NCI-H2171 (cell line): ENCODE data around the gene DLEC1.
"Not testable (repeated sequence)": the region's sequence is repeated elsewhere in the genome, so short reads cannot be mapped to it uniquely, and the experiment has no call there.

Experiments
- DNase-seq: peaks from one replicate; lab custom pipeline; 2025; lab: John Stamatoyannopoulos, UW

DLEC1 gene

DNA sequence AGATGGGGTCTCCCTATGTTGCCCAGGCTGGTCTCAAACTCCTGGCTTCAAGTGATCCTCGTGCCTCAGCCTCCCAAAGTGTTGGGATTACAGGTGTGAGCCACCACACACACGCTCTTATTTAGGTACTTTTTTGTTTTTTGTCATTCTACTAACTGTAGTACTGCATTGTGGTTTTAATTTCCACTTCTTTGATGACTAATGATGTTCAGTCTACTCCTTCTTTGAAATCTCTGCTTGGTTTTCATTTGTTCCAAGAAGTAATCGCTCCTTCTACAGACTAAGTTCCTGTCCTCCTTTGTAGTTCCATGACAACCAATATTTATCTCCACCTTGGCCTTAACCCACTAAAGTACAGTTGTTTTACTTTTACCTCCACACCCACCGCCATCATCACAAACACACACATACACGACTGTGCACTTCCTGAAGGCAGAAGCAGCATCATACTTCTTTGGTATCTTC, 529 bp upstream of the DLEC1 start:
- no peak for DNase-seq

- no peak for DNase-seq
Measured at GRCh38 chr3:38039899-38040261, 872 bp downstream of the DLEC1 start.

GRCh38 chr3:38040401-38040800, 1.4 kb downstream of the DLEC1 start:
- DNase-seq: no peak

GRCh38 chr3:38043486-38043885, 4.5 kb downstream of the DLEC1 start:
- DNase-seq: no peak

DNA sequence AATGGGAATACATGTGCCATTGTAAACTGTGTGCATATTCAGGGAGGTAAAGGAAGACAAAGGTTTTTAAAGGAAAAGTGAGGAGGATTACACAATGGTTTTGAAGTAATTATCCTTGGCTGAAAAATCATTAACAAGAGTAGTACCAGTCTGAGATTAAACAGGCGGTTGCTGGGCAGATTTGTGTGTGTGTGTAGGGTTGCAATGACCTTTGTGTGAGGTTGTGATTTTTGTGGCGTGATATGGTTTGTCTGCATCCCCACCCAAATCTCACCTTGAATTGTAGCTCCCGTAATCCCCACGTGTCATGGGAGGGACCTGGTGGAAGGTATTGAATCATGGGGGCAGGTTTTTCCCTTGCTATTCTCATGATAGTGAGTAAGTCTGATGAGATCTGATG, 7.0 kb downstream of the DLEC1 start:
- no peak for DNase-seq

DNA sequence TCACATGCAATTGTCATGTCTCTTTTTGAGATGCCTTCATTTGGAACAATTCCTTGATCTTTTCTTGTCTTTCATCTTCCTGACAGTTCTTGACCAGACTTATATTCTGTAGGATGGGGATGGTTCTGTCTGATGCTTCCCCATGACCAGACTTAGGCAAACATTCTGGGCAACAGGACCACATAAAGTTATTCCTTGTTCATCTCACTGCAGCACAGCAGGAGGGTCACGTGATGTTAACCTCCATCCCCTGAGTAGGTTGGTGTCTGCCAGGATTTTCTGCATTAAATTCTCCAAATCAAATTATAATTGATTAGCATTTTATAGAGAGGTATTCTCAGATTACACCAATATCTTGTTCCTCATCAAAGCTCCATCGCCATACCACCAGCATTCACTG, 7.8 kb downstream of the DLEC1 start:
- no peak for DNase-seq

DNA sequence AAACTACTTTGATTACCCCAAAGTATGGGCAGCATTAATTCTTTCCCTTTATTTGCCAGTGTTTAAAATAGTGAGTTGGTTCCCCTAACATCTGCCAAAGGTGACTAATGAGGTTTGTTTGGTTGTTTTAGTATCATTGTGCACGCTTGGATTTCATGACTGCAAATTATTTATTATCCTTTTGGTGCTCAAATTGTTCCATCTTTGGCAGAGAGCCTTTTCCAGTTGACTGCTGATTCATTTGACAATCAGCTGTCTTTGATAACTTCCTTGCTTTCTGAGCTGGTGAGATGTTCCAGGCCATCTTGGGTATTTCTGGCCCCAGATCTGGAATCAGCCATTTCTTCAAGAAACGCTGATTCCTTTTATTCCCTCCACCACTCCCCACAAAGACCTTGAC, 8.9 kb downstream of the DLEC1 start:
- DNase-seq: no peak

- no peak for DNase-seq
Measured at GRCh38 chr3:38049358-38050126, 10.5 kb downstream of the DLEC1 start.

GRCh38 chr3:38051131-38051530, 12.1 kb downstream of the DLEC1 start:
- DNase-seq: no peak

- not testable (repeated sequence) for DNase-seq
Measured at GRCh38 chr3:38053286-38053685, 14.3 kb downstream of the DLEC1 start.

GRCh38 chr3:38053813-38054498, 14.9 kb downstream of the DLEC1 start:
- DNase-seq: not testable (repeated sequence)

GRCh38 chr3:38054499-38055001, 15.5 kb downstream of the DLEC1 start:
- DNase-seq: no peak

GRCh38 chr3:38059148-38059547, 20.1 kb downstream of the DLEC1 start:
- DNase-seq: no peak

DNA sequence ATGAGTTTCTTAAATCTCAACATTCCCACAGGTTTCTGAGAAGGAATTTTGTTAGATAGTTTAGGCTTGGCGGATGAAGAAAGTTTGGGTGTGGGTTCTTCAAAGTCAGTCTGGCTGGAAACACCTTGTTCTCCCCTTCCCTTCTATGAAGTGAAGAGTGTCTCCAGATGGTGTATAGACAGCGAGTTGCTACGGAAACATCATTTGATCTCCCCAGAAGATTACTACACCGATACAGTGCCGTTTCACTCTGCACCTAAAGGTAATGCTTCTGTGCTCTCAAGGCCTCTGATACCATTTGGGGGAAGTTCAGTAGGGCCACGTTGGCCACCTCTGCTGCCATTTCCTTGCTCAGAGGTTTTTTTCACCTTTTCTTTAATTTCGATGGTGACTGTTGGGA, 20.6 kb downstream of the DLEC1 start:
- peak; percentile 4 for DNase-seq

- DNase-seq: no peak
Measured at GRCh38 chr3:38062809-38063208, 23.8 kb downstream of the DLEC1 start.

GRCh38 chr3:38064453-38064852, 25.4 kb downstream of the DLEC1 start:
- DNase-seq: not testable (repeated sequence)

- DNase-seq: no peak
Measured at GRCh38 chr3:38067508-38068233, 28.7 kb downstream of the DLEC1 start.

DNA sequence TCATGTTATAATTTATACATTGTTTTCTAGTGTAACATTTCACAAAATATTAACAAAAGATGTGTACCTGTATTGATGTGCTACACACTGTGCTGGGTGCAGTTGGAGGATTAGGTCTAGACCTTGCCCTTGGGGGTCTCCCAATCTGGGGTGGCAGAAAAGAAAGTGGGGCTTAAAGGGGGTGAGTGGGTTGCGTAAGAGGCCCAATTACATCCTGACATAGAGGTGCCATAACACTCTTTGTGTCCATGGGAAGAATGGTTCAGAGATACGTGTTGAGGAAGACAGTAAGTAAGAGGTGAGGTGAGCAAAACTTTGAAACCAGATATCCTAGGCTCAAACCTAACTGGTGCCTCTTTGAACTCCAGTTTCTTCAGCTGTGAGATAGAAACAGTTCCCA, 31.0 kb downstream of the DLEC1 start:
- no peak for DNase-seq

DNA sequence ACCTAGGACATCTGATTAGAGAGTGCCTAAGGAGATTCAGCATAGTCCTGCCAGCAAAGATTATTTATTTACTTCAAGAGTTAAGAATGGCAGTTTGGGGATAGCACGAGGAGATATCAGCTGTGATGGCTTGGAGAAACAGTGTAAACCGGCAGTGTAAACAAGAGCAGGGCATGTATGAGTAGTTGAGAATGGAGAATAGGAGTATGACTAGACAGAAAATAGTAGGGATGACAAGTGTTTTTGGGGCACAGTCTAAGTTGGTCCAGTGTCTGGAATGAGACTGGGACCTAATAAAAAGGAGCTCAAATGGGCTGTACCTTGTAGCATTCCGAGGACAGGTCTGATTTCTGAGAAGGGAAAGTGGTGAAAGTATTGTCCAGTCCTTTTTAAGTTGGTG, 38.1 kb downstream of the DLEC1 start:
- not testable (repeated sequence) for DNase-seq

DNA sequence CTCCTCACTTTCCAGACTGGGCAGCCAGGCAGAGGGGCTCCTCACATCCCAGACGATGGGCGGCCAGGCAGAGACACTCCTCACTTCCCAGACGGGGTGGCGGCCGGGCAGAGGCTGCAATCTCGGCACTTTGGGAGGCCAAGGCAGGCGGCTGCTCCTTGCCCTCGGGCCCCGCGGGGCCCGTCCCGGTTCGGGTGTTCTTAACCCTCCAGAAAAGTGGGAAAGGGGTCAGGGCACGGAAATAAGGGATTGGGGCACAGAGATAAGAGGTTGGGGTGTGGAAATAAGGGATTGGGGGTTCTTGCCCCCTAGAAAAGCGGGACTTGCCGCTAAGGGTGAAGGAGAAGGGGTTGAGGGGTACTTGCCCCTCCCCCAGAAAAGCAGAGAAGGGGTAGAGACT, 43.3 kb downstream of the DLEC1 start:
- DNase-seq: not testable (repeated sequence)

GRCh38 chr3:38083254-38083653, 44.2 kb downstream of the DLEC1 start:
- not testable (repeated sequence) for DNase-seq

GRCh38 chr3:38083871-38084333, 44.9 kb downstream of the DLEC1 start:
- DNase-seq: no peak
